Esophagus muscularis mucosa (tissue), 4 donors: ENCODE results near the gene LRRC45. TPM values are rescaled to one million over a fixed set of nuclear protein-coding genes. Genes with fewer than 3 reads are reported as not detected.

ENCODE experiments used
- DNase-seq: peaks from one replicate; pipeline ENCODE4 v3.0.0-alpha.2; 2017; ENCODE audit errors: extremely low spot score
- H3K27ac ChIP-seq, 4 donors: fragments of 200-600 bp; sonication (generic); replicated peaks in 1 of 4; 1 replicate in 3 of 4; 2 replicates in 1 of 4; pipeline ENCODE4 v1.5.1; 2016 to 2019; ENCODE audit warnings: mild to moderate bottlenecking in 1 of 4
- H3K27me3 ChIP-seq, 4 donors: fragments of 200-600 bp; sonication (generic); one replicate each; pipeline versions ENCODE4 v1.5.1 to v1.6.0; 2016 to 2019
- H3K36me3 ChIP-seq, 4 donors: fragments of 200-600 bp; sonication (generic); one replicate each; pipeline ENCODE4 v1.5.1; 2016 to 2019
- H3K4me1 ChIP-seq, 4 donors: fragments of 200-600 bp; sonication (generic); one replicate each; pipeline ENCODE4 v1.5.1; 2016 to 2019
- H3K4me3 ChIP-seq, 4 donors: fragments of 200-600 bp; sonication (generic); 1 replicate in 2 of 4; 2 replicates in 2 of 4; pipeline ENCODE4 v1.5.1; 2016 to 2019; ENCODE audit warnings: mild to moderate bottlenecking in 4 of 4, moderate library complexity in 1 of 4
- H3K9me3 ChIP-seq, 4 donors: fragments of 200-600 bp; sonication (generic); 1 replicate in 3 of 4; 2 replicates in 1 of 4; pipeline ENCODE4 v1.5.1; 2016 to 2019
- CTCF ChIP-seq, 3 experiments: fragments of 200-600 bp in 2 of 3; fragments of 450-650 bp in 1 of 3; sonication (generic) in 2 of 3; IDR thresholded peaks; one replicate each; pipeline ENCODE4 v1.5.1; 2017 to 2019; ENCODE audit warnings: antibody characterized with exemption in 3 of 3, mild to moderate bottlenecking in 2 of 3, moderate library complexity in 1 of 3
- EP300 ChIP-seq: sonication (generic); formaldehyde crosslinking; IDR thresholded peaks from one replicate; pipeline ENCODE4 v1.6.1; 2017; ENCODE audit warnings: antibody characterized with exemption
- POLR2A ChIP-seq: fragments of 450-650 bp; IDR thresholded peaks from one replicate; pipeline ENCODE4 v1.6.1; 2017; ENCODE audit warnings: antibody characterized with exemption, moderate library complexity, mild to moderate bottlenecking, low read depth
- POLR2AphosphoS5 ChIP-seq, 2 donors: sonication (generic); formaldehyde crosslinking; IDR thresholded peaks; one replicate each; pipeline ENCODE4 v1.6.1; 2017; ENCODE audit warnings: antibody characterized with exemption in 2 of 2
- WGBS: methylation state at CpG from one replicate; pipeline ENCODE4 v1.1.5; 2018; 5-methylcytosine and 5-hydroxymethylcytosine counted together
- intact Hi-C: fragments of 100-400 bp; cut with DNase I; formaldehyde crosslinking; loops from one replicate; pipeline ENCODE4 v1.15.1; 2023
- total RNA-seq, 4 donors: library from RNA; depleted of rRNA; stranded (reverse); fragments of >200 nt; gene quantifications; one replicate each; pipeline versions ENCODE4 v1.1.0 to v1.2.1, GENCODE V29; 2016

Gene LRRC45
- total RNA-seq, 4 donors from 2014 or later = 6.6 to 15.8 (median 11.5) TPM

GRCh38 chr17:82008258-82008940, 14.7 kb upstream of the LRRC45 start:
- Histone ChIP-seq H3K27me3 (no peaks in the 10 kb centered on the region), H3K36me3 (peaks cover 0 to 39% (median 20%) of the 10 kb centered on the region in 4 donors), H3K27ac (no peak overlapping the region), H3K9me3 (no peaks in the 10 kb centered on the region), H3K4me3 (no peak overlapping the region), H3K4me1 (peaks cover 25 to 37% (median 31%) of the 10 kb centered on the region in 4 donors)
- no peak for TF ChIP-seq POLR2AphosphoS5 (IDR thresholded peaks at IDR 0.05)
- TF ChIP-seq EP300 = no peak
- no peak for TF ChIP-seq CTCF (IDR thresholded peaks at IDR 0.05)
- TF ChIP-seq POLR2A = no peak
- WGBS = 100% methylated on average over 4 of the region's 26 CpGs
- intact Hi-C loops = no loop called here
- no peak for DNase-seq

GRCh38 chr17:82008941-82009405, 14.1 kb upstream of the LRRC45 start:
- TF ChIP-seq CTCF (IDR thresholded peaks at IDR 0.05) (no peak), POLR2A (no peak), POLR2AphosphoS5 (IDR thresholded peaks at IDR 0.05) (no peak), EP300 (no peak)
- Histone ChIP-seq H3K4me3 (no peak overlapping the region), H3K36me3 (peaks cover 0 to 39% (median 20%) of the 10 kb centered on the region in 4 donors), H3K4me1 (peaks cover 22 to 31% (median 25%) of the 10 kb centered on the region in 4 donors), H3K27ac (no peak overlapping the region), H3K9me3 (no peaks in the 10 kb centered on the region), H3K27me3 (no peaks in the 10 kb centered on the region)
- no peak for DNase-seq
- 93% methylated on average over 11 of the region's 28 CpGs for WGBS
- intact Hi-C loops = no loop called here

GRCh38 chr17:82009413-82009812, 13.7 kb upstream of the LRRC45 start:
- intact Hi-C loops = no loop called here
- Histone ChIP-seq H3K9me3 (no peaks in the 10 kb centered on the region), H3K27ac (no peak overlapping the region), H3K4me3 (no peak overlapping the region), H3K36me3 (peaks cover 0 to 39% (median 20%) of the 10 kb centered on the region in 4 donors), H3K4me1 (peaks cover 17 to 27% (median 23%) of the 10 kb centered on the region in 4 donors), H3K27me3 (no peaks in the 10 kb centered on the region)
- TF ChIP-seq POLR2A = no peak
- no peak for TF ChIP-seq EP300
- TF ChIP-seq CTCF (IDR thresholded peaks at IDR 0.05) = no peak
- TF ChIP-seq POLR2AphosphoS5 (IDR thresholded peaks at IDR 0.05) = no peak
- DNase-seq = no peak
- WGBS = 74% methylated on average over 10 of the region's 15 CpGs

DNA sequence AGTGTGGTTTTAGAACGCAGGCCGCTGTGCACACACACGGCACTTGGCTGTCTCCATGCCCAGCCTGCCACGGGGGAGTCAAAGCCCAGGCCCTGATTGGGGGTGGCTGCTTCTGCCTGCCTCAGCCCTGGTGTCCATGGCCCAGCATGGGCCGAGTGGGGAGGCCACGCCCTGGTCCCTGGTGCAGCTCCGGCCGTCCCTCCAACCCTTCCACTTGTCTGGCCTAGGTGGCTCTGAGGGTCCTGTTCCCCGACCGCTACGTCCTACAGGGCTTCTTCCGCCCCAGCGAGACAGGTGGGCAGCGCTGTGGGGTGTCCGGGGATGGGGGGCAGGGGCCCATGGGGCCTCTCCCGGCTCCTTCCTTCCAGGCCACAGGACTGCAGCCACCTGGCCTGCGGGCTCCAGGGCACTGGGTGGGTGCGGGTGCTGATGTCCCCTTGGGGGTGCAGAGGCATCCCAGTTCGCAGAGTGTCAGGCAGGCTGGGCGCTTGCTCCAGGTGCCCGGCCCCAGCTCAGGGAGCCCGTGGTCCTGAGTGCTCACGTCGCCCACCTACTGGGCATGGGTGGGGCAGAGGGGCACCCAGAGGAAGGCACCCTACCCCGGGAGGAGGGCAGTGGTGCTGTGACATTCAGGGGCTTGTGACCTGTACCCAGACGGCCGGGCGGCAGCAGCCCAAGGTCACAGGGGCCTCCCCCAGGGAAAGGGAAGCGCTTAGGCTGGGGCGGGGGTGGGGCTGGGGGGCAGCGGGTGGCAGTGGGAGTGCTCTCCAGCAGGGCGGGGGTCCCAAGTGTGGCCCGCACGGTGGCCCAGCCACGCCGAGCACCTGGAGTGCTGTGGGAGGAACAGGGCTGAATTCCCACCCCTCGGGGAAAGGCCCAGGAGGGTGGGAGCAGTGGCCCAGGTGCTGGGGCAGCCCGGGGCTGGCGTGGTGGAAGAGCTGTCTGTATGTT, 12.3 kb upstream of the LRRC45 start:
- H3K27me3 ChIP-seq = no peaks in the 10 kb centered on the region
- intact Hi-C loops = no loop called here
- peaks cover 0 to 39% (median 20%) of the 10 kb centered on the region in 4 donors for H3K36me3 ChIP-seq
- TF ChIP-seq CTCF (IDR thresholded peaks at IDR 0.05) (no peak), EP300 (no peak), POLR2AphosphoS5 (IDR thresholded peaks at IDR 0.05) (no peak), POLR2A (no peak)
- H3K4me1 ChIP-seq = peaks cover 11 to 22% (median 12%) of the 10 kb centered on the region in 4 donors
- DNase-seq = no peak
- no peak overlapping the region for H3K4me3 ChIP-seq
- H3K9me3 ChIP-seq = no peaks in the 10 kb centered on the region
- 97% methylated on average over 25 of the region's 39 CpGs for WGBS
- no peak overlapping the region for H3K27ac ChIP-seq
